ENCODE results near the gene S100A1. TPM values are rescaled to one million over a fixed set of nuclear protein-coding genes. Genes with fewer than 3 reads are reported as not detected.

Gene S100A1
- total and polyA plus RNA-seq, 10 of the 15 experiments (the other 5 are each of a cell fraction or from before 2014, with no cell fraction given), result 0.13 to 0.29 TPM; not detected in 8

DNA sequence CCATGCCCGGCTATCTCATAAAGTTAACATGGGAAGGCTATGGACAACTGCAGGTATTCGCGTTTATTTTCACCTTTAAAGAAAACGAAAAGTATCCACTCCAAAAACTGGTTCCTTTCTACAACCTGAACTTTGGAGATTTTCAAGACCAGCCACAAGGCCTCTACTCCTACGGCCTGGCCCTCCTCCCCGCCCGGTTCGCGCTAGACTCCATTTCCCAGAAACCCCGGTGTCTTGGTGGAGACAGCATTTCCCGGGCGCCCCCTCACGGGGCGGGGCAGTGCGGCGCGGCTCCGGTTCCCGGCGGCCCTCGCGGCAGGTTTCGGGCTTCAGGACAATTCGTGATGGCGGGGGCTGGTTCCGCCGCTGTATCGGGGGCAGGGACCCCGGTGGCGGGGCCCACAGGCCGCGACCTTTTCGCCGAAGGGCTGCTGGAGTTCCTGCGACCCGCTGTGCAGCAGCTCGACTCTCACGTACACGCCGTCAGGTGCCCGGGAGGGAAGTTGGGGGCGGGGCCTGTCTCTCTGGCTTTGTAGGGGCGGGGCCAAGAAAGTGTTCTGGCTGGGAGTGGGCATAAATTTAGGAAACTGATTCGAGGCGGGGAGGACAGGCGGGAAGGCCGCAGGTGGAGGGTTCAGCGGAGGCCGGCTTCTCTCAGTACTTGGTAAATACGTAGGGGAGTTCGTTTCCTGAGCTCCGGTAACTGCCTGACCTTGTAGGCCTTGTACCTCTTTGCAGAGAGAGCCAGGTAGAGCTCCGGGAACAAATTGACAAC is 30.4 kb downstream of the S100A1 start, which contains the start of gene SNAPIN (continued):
- TF ChIP-seq, protein P1, sequence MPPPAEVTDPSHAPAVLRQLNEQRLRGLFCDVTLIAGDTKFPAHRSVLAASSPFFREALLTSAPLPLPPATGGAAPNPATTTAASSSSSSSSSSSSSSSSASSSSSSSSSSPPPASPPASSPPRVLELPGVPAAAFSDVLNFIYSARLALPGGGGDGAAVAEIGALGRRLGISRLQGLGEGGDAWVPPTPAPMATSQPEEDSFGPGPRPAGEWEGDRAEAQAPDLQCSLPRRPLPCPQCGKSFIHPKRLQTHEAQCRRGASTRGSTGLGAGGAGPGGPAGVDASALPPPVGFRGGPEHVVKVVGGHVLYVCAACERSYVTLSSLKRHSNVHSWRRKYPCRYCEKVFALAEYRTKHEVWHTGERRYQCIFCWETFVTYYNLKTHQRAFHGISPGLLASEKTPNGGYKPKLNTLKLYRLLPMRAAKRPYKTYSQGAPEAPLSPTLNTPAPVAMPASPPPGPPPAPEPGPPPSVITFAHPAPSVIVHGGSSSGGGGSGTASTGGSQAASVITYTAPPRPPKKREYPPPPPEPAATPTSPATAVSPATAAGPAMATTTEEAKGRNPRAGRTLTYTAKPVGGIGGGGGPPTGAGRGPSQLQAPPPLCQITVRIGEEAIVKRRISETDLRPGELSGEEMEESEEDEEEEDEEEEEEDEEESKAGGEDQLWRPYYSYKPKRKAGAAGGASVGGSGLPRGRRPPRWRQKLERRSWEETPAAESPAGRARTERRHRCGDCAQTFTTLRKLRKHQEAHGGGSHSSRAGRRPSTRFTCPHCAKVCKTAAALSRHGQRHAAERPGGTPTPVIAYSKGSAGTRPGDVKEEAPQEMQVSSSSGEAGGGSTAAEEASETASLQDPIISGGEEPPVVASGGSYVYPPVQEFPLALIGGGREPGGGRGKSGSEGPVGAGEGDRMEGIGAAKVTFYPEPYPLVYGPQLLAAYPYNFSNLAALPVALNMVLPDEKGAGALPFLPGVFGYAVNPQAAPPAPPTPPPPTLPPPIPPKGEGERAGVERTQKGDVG (CRISPR knock-in tag; IDR thresholded peaks at IDR 0.05), result no peak
- TF ChIP-seq, protein P2, sequence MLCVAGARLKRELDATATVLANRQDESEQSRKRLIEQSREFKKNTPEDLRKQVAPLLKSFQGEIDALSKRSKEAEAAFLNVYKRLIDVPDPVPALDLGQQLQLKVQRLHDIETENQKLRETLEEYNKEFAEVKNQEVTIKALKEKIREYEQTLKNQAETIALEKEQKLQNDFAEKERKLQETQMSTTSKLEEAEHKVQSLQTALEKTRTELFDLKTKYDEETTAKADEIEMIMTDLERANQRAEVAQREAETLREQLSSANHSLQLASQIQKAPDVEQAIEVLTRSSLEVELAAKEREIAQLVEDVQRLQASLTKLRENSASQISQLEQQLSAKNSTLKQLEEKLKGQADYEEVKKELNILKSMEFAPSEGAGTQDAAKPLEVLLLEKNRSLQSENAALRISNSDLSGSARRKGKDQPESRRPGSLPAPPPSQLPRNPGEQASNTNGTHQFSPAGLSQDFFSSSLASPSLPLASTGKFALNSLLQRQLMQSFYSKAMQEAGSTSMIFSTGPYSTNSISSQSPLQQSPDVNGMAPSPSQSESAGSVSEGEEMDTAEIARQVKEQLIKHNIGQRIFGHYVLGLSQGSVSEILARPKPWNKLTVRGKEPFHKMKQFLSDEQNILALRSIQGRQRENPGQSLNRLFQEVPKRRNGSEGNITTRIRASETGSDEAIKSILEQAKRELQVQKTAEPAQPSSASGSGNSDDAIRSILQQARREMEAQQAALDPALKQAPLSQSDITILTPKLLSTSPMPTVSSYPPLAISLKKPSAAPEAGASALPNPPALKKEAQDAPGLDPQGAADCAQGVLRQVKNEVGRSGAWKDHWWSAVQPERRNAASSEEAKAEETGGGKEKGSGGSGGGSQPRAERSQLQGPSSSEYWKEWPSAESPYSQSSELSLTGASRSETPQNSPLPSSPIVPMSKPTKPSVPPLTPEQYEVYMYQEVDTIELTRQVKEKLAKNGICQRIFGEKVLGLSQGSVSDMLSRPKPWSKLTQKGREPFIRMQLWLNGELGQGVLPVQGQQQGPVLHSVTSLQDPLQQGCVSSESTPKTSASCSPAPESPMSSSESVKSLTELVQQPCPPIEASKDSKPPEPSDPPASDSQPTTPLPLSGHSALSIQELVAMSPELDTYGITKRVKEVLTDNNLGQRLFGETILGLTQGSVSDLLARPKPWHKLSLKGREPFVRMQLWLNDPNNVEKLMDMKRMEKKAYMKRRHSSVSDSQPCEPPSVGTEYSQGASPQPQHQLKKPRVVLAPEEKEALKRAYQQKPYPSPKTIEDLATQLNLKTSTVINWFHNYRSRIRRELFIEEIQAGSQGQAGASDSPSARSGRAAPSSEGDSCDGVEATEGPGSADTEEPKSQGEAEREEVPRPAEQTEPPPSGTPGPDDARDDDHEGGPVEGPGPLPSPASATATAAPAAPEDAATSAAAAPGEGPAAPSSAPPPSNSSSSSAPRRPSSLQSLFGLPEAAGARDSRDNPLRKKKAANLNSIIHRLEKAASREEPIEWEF (IDR thresholded peaks at IDR 0.05; ENCODE audit: insufficient replicate concordance, low read depth, low read length), result no peak
- TF ChIP-seq, protein P3, sequence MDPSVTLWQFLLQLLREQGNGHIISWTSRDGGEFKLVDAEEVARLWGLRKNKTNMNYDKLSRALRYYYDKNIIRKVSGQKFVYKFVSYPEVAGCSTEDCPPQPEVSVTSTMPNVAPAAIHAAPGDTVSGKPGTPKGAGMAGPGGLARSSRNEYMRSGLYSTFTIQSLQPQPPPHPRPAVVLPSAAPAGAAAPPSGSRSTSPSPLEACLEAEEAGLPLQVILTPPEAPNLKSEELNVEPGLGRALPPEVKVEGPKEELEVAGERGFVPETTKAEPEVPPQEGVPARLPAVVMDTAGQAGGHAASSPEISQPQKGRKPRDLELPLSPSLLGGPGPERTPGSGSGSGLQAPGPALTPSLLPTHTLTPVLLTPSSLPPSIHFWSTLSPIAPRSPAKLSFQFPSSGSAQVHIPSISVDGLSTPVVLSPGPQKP (IDR thresholded peaks at IDR 0.05; ENCODE audit: low read depth, low read length), result peak; percentile 60; the same call in 1 of the 2 replicates
- TF ChIP-seq, protein P4, sequence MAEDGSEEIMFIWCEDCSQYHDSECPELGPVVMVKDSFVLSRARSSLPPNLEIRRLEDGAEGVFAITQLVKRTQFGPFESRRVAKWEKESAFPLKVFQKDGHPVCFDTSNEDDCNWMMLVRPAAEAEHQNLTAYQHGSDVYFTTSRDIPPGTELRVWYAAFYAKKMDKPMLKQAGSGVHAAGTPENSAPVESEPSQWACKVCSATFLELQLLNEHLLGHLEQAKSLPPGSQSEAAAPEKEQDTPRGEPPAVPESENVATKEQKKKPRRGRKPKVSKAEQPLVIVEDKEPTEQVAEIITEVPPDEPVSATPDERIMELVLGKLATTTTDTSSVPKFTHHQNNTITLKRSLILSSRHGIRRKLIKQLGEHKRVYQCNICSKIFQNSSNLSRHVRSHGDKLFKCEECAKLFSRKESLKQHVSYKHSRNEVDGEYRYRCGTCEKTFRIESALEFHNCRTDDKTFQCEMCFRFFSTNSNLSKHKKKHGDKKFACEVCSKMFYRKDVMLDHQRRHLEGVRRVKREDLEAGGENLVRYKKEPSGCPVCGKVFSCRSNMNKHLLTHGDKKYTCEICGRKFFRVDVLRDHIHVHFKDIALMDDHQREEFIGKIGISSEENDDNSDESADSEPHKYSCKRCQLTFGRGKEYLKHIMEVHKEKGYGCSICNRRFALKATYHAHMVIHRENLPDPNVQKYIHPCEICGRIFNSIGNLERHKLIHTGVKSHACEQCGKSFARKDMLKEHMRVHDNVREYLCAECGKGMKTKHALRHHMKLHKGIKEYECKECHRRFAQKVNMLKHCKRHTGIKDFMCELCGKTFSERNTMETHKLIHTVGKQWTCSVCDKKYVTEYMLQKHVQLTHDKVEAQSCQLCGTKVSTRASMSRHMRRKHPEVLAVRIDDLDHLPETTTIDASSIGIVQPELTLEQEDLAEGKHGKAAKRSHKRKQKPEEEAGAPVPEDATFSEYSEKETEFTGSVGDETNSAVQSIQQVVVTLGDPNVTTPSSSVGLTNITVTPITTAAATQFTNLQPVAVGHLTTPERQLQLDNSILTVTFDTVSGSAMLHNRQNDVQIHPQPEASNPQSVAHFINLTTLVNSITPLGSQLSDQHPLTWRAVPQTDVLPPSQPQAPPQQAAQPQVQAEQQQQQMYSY (CRISPR knock-in tag; IDR thresholded peaks at IDR 0.05), result no peak
- TF ChIP-seq CBX3 (IDR thresholded peaks at IDR 0.05; ENCODE audit: borderline replicate concordance, low read depth) (no peak), RAD51 (IDR thresholded peaks at IDR 0.05) (no peak), SIN3A (IDR thresholded peaks at IDR 0.05; ENCODE audit: low read depth, low read length) (peak; percentile 43; the same call in 1 of the 2 replicates), ZNF622 (IDR thresholded peaks at IDR 0.05) (no peak), LARP7 (IDR thresholded peaks at IDR 0.05) (0 out of 2 replicates have a peak, but pooled peaks have one; percentile 24)
- TF ChIP-seq, protein P5, sequence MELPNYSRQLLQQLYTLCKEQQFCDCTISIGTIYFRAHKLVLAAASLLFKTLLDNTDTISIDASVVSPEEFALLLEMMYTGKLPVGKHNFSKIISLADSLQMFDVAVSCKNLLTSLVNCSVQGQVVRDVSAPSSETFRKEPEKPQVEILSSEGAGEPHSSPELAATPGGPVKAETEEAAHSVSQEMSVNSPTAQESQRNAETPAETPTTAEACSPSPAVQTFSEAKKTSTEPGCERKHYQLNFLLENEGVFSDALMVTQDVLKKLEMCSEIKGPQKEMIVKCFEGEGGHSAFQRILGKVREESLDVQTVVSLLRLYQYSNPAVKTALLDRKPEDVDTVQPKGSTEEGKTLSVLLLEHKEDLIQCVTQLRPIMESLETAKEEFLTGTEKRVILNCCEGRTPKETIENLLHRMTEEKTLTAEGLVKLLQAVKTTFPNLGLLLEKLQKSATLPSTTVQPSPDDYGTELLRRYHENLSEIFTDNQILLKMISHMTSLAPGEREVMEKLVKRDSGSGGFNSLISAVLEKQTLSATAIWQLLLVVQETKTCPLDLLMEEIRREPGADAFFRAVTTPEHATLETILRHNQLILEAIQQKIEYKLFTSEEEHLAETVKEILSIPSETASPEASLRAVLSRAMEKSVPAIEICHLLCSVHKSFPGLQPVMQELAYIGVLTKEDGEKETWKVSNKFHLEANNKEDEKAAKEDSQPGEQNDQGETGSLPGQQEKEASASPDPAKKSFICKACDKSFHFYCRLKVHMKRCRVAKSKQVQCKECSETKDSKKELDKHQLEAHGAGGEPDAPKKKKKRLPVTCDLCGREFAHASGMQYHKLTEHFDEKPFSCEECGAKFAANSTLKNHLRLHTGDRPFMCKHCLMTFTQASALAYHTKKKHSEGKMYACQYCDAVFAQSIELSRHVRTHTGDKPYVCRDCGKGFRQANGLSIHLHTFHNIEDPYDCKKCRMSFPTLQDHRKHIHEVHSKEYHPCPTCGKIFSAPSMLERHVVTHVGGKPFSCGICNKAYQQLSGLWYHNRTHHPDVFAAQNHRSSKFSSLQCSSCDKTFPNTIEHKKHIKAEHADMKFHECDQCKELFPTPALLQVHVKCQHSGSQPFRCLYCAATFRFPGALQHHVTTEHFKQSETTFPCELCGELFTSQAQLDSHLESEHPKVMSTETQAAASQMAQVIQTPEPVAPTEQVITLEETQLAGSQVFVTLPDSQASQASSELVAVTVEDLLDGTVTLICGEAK (IDR thresholded peaks at IDR 0.05; ENCODE audit: borderline replicate concordance), result peak; percentile 59; the same call in 1 of the 2 replicates
